DND-41 (cell line): ENCODE data around the gene MAPK10.

Source experiments
- CTCF ChIP-seq: IDR thresholded peaks from 2 replicates; pipeline ENCODE4 v1.5.1; 2012; ENCODE audit warnings: borderline replicate concordance, low read length, moderate library complexity, mild to moderate bottlenecking; ENCODE audit not compliant: poor library complexity, severe bottlenecking; ENCODE audit errors: extremely low read depth
- EZH2 ChIP-seq: IDR thresholded peaks from 3 replicates; pipeline ENCODE4 v1.6.1; 2012; ENCODE audit warnings: borderline replicate concordance, low read depth, mild to moderate bottlenecking, moderate library complexity, low read length, inconsistent platforms; ENCODE audit not compliant: severe bottlenecking

GRCh38 chr4:85940151-85940550, 419.7 kb downstream of the MAPK10 start:
- TF ChIP-seq CTCF: no peak
- no peak for TF ChIP-seq EZH2
